HepG2 (cell line): ENCODE measurements around the gene TPBG.

Experiments used
- CTCF ChIP-seq: sonication (generic); formaldehyde crosslinking; IDR thresholded peaks from 2 replicates; pipeline ENCODE4 v1.5.0; 2020; ENCODE audit warnings: mild to moderate bottlenecking, missing genetic modification reagents, moderate library complexity
- GTF2F1 ChIP-seq: fragments of 150-350 bp; IDR thresholded peaks from 2 replicates; pipeline ENCODE4 v1.6.1; 2014; ENCODE audit warnings: low read length
- HMG20B ChIP-seq: conservative IDR thresholded peaks from 2 replicates; pipeline ENCODE4 v1.6.1; 2016; ENCODE audit warnings: missing genetic modification reagents, missing compliant biosample characterization
- MEIS2 ChIP-seq: sonication (generic); formaldehyde crosslinking; IDR thresholded peaks from 2 replicates; pipeline ENCODE4 v1.9.0; 2021; ENCODE audit warnings: mild to moderate bottlenecking, missing genetic modification reagents
- MIXL1 ChIP-seq: IDR thresholded peaks from 2 replicates; pipeline ENCODE4 v1.6.1; 2016
- MTA1 ChIP-seq: sonication (generic); formaldehyde crosslinking; IDR thresholded peaks from 2 replicates; pipeline ENCODE4 v1.4.0; 2020; ENCODE audit warnings: missing genetic modification reagents, mild to moderate bottlenecking, borderline replicate concordance
- NBN ChIP-seq: fragments of 450-650 bp; conservative IDR thresholded peaks from 2 replicates; pipeline ENCODE4 v1.6.1; 2017
- POLR2AphosphoS5 ChIP-seq: IDR thresholded peaks from 2 replicates; pipeline ENCODE4 v1.6.1; 2012; ENCODE audit warnings: low read depth, low read length
- RFX5 ChIP-seq: IDR thresholded peaks from 2 replicates; pipeline ENCODE4 v1.6.1; 2011; ENCODE audit warnings: low read depth, low read length, improper control_type of control experiment
- RXRA ChIP-seq: sonication (generic); formaldehyde crosslinking; IDR thresholded peaks from 2 replicates; pipeline ENCODE4 v1.5.1; 2020; ENCODE audit warnings: missing genetic modification reagents
- SYNCRIP ChIP-seq: fragments of 200-400 bp; formaldehyde crosslinking; IDR thresholded peaks from 2 replicates; pipeline ENCODE4 v1.6.1; 2018; ENCODE audit warnings: mild to moderate bottlenecking, low read depth, low read length; ENCODE audit not compliant: insufficient read depth
- UBTF ChIP-seq: sonication (generic); formaldehyde crosslinking; IDR thresholded peaks from 2 replicates; pipeline ENCODE4 v1.4.0; 2020; ENCODE audit warnings: mild to moderate bottlenecking, missing genetic modification reagents
- ZFP36L1 ChIP-seq: sonication (generic); formaldehyde crosslinking; IDR thresholded peaks from 2 replicates; pipeline ENCODE4 v1.8.0; 2022; ENCODE audit warnings: mild to moderate bottlenecking, missing genetic modification reagents, moderate library complexity
- TF ChIP-seq, protein P1 (sequence below): sonication (generic); formaldehyde crosslinking; IDR thresholded peaks from 2 replicates; pipeline ENCODE4 v1.4.0; 2020; ENCODE audit warnings: mild to moderate bottlenecking, missing genetic modification reagents

DNA sequence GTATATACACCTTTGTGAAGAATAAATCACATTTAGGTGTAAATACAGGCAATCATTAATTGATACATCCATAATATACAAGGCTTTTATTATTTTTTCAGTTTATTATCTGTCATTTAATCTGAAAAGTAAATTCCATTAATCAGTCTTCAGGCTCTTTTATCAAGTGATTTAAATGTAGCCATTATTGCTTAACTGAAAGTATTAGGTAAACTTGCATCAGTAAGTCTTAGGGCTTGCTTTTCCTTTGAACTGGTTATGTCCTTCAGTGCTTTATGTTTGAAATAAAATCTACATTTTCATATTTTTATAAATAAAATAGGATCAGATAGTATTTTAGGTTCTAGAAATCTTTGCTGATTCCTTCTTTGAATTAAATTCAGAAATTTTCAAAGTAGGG lies 4.1 kb downstream of the TPBG start:
- TF ChIP-seq POLR2AphosphoS5 (no peak), MIXL1 (no peak), CTCF (no peak), ZFP36L1 (no peak), GTF2F1 (no peak), NBN (no peak), SYNCRIP (no peak), HMG20B (CRISPR knock-in tag) (no peak), RXRA (CRISPR knock-in tag) (no peak), UBTF (CRISPR knock-in tag) (no peak), RFX5 (no peak), MTA1 (CRISPR knock-in tag) (no peak), MEIS2 (CRISPR knock-in tag) (no peak)
- TF ChIP-seq, protein P1, sequence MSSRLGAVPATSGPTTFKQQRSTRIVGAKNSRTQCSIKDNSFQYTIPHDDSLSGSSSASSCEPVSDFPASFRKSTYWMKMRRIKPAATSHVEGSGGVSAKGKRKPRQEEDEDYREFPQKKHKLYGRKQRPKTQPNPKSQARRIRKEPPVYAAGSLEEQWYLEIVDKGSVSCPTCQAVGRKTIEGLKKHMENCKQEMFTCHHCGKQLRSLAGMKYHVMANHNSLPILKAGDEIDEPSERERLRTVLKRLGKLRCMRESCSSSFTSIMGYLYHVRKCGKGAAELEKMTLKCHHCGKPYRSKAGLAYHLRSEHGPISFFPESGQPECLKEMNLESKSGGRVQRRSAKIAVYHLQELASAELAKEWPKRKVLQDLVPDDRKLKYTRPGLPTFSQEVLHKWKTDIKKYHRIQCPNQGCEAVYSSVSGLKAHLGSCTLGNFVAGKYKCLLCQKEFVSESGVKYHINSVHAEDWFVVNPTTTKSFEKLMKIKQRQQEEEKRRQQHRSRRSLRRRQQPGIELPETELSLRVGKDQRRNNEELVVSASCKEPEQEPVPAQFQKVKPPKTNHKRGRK (CRISPR knock-in tag), result no peak
